Omental fat pad (tissue), 4 donors: Measurements from ENCODE around the gene ERFE. TPM values are rescaled to one million over a fixed set of nuclear protein-coding genes. Genes with fewer than 3 reads are reported as not detected.

Experiments used
- ATAC-seq: fragments of 150-250 bp; one replicate; pipeline ENCODE4 v1.9.1; 2016; ENCODE audit warnings: mild to moderate bottlenecking, moderate library complexity; ENCODE audit not compliant: low FRiP score
- DNase-seq: peaks from one replicate; pipeline ENCODE4 v3.0.0-alpha.2; 2019; ENCODE audit warnings: low spot score
- CTCF ChIP-seq, 3 donors: fragments of 450-650 bp; IDR thresholded peaks; one replicate each; pipeline ENCODE4 v1.5.1; 2016 to 2017; ENCODE audit warnings: antibody characterized with exemption in 3 of 3, mild to moderate bottlenecking in 3 of 3, moderate library complexity in 2 of 3
- total RNA-seq, 4 donors: library from RNA; depleted of rRNA; stranded (reverse); fragments of >200 nt; gene quantifications; one replicate each; pipeline ENCODE4 v1.1.0, GENCODE V29; 2016

Gene ERFE
- total RNA-seq, 4 donors from 2014 or later, result 1.1 to 1.9 TPM; not detected in 2

DNA sequence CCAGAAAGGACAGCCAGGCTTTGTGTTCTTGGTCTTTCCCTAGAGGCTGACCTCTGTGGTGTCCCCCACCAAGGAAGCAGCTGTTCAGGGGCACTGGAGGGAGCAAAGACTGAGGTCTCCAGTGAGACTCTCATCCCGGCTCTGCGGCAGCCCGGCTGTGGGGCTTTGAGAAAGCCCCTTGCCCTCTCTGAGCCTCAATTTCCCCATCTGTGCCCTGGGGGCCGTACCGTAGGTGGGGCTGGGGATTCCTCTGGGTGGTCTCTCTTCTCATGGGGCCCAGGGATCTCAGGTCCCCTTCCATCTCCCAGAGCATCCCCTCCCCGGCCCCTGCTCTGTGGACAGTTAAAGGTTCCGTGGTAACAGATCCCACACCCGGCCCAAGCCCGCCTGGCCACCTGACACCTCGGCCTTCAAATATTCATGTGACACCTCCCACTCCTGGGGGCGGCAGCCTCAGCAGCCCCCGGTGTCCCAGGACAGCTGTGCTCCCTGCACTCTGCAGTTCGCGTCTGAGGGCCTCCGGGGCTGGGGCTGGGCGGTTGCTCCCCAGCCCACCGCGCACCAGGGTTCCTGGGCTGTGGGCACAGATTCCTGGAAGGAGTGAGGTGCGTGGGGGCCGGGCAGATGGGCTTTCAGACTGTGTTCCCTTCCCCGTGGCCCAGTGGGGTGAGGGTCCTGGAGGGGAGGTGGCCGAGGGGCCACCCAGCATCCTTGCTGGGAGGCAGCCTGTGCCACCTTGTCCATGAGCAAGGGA is 35.4 kb upstream of the ERFE start:
- no peak for TF ChIP-seq CTCF (IDR thresholded peaks at IDR 0.05)
- DNase-seq (no peak), ATAC-seq (no peak)

DNA sequence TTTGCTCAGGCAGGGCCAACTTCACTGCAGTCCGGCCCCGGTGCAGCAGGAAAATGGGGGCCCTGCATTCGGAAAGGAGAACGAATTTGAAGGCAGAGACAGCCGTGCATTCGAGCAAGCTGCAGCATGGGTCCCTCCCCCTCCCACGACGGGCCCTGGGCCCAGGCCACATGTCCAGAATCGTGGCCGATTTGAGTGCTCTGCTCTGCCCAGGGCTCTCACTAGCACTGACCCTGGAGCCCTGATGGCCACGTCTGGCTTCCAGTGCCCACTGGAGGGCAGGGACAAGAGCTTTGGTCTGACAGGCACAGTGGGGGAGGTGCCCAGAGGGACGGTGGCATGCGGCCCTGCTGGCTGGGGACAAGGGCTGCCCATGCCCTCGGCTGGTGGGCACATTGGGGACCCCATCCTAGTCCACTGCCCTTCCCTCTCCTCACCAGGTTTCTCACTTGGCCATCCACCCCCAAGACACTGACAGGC is 34.7 kb upstream of the ERFE start:
- no peak for ATAC-seq
- TF ChIP-seq CTCF (IDR thresholded peaks at IDR 0.05), result no peak
- DNase-seq, result no peak

DNA sequence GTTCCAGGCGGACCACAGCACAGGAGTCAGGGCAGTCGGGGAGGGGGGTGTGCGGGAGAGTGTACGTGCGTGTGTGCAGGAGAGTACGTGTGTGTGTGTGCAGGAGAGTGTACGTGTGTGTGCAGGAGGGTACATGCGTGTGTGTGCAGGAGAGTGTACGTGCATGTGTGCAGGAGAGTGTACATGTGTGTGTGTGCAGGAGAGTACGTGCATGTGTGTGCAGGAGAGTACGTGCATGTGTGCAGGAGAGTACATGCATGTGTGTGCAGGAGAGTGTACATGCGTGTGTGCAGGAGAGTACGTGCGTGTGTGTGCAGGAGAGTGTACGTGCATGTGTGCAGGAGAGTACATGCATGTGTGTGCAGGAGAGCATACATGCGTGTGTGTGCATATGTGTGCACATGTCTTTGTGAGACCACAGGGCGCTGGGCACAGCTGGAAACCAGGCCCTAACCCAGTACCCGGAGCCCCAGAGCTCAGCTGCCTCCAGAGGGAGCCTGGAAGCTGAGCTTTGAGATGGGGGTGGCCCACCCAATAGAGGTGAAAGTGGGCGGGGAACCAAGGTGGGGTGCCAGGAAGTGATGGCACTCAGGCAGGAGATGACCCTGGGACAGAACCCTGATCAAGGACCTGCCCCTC is 34.2 kb upstream of the ERFE start:
- ATAC-seq, result no peak
- TF ChIP-seq CTCF (IDR thresholded peaks at IDR 0.05), result no peak
- no peak for DNase-seq

GRCh38 chr2:238125127-238125885 is 33.5 kb upstream of the ERFE start:
- ATAC-seq (no peak), DNase-seq (no peak)
- TF ChIP-seq CTCF (IDR thresholded peaks at IDR 0.05), result no peak

DNA sequence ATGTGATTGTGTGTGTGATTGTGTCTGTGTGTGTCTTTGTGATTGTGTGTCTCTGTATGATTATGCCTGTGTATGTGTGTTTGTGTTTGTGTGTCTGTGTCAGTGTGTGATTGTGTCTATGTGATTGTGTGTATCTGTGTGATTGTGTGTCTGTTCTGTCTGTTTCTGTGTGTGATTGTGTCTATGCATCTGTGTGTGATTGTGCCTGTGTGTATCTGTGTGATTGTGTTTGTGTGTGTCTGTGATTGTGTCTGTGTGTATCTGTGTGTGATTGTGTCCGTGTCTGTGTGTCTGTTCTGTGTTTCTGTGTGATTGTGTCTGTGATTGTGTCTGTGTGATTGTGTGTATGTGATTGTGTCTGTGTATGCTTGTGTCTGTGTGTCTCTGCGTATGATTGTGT is 32.4 kb upstream of the ERFE start:
- TF ChIP-seq CTCF (IDR thresholded peaks at IDR 0.05), result no peak
- ATAC-seq (no peak), DNase-seq (no peak)

DNA sequence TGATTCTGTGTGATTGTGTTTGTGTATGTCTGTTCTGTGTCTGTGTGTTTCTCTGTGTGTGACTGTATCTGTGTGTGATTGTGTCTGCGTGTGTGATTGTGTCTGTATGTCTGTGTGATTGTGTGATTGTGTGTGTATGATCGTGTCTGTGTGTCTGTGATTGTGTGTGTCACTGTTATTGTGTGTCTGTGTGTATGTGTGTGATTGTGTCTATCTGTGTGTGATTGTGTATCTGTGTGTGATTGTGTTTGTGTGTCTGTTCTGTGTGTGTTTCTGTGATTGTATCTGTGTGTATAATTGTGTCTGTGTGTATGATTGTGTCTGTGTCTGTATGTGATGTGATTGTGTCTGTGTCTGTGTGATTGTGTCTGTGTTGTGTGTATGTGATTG is 32.0 kb upstream of the ERFE start:
- DNase-seq, result no peak
- ATAC-seq, result no peak
- TF ChIP-seq CTCF (IDR thresholded peaks at IDR 0.05), result no peak
